ENCODE measurements around the gene PNMA1. TPM values are rescaled to one million over a fixed set of nuclear protein-coding genes. Genes with fewer than 3 reads are reported as not detected.

The PNMA1 gene
- total RNA-seq, 1 donor from 2014 or later, result 32.7 TPM

GRCh38 chr14:73720636-73721035 lies 6.5 kb upstream of the PNMA1 start:
- no peak overlapping the region for H3K27ac Mint-ChIP-seq (ENCODE audit: unreplicated experiment)
- no peak overlapping the region for H3K4me3 Mint-ChIP-seq (ENCODE audit: unreplicated experiment)
- no peak for TF ChIP-seq CTCF (IDR thresholded peaks at IDR 0.05; ENCODE audit: unreplicated experiment)
- no peaks in the 10 kb centered on the region for H3K9me3 Mint-ChIP-seq (ENCODE audit: unreplicated experiment)
- no peak for DNase-seq (ENCODE audit: low spot score)
- H3K4me1 Mint-ChIP-seq (ENCODE audit: unreplicated experiment), result peaks cover 27% of the 10 kb centered on the region
- H3K27me3 Mint-ChIP-seq (ENCODE audit: unreplicated experiment), result peaks cover 6% of the 10 kb centered on the region
- peaks cover 42% of the 10 kb centered on the region for H3K36me3 Mint-ChIP-seq (ENCODE audit: low read depth, unreplicated experiment)

GRCh38 chr14:73719791-73720190 lies 5.6 kb upstream of the PNMA1 start:
- no peak for DNase-seq (ENCODE audit: low spot score)

DNA sequence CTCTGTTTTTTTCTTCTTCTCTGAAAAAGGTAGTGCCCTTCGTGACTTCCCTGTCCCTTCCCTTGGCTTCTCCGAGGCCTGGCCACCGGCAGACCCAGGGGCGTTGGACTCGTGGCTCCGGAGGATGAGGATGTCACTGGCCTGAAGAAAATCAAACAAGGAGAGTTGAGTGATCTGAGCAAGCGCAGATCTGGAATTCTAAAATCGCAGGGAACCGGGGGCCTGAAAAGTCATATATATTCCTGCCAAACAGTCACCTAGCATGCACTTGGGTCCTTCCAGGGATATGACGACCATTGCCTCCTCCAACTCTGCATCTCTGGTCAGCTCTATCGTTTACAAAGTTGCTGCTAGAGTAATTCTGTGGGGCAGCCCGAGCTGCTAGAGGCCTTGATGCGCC lies 5.2 kb upstream of the PNMA1 start:
- H3K4me3 Mint-ChIP-seq (ENCODE audit: unreplicated experiment), result peak overlapping the region; percentile 60
- no peak for TF ChIP-seq CTCF (IDR thresholded peaks at IDR 0.05; ENCODE audit: unreplicated experiment)
- H3K27ac Mint-ChIP-seq (ENCODE audit: unreplicated experiment), result no peak overlapping the region
- no peaks in the 10 kb centered on the region for H3K9me3 Mint-ChIP-seq (ENCODE audit: unreplicated experiment)
- peaks cover 6% of the 10 kb centered on the region for H3K27me3 Mint-ChIP-seq (ENCODE audit: unreplicated experiment)
- DNase-seq (ENCODE audit: low spot score), result no peak
- H3K36me3 Mint-ChIP-seq (ENCODE audit: low read depth, unreplicated experiment), result peaks cover 41% of the 10 kb centered on the region
- H3K4me1 Mint-ChIP-seq (ENCODE audit: unreplicated experiment), result peaks cover 24% of the 10 kb centered on the region

More at GRCh38 chr14:73719791-73720190, 5.6 kb upstream of the PNMA1 start:
- no peak for TF ChIP-seq CTCF (IDR thresholded peaks at IDR 0.05; ENCODE audit: unreplicated experiment)
- Mint-ChIP-seq H3K27ac (ENCODE audit: unreplicated experiment) (no peak overlapping the region), H3K4me1 (ENCODE audit: unreplicated experiment) (peaks cover 25% of the 10 kb centered on the region), H3K4me3 (ENCODE audit: unreplicated experiment) (peak overlapping the region; percentile 60), H3K36me3 (ENCODE audit: low read depth, unreplicated experiment) (peaks cover 41% of the 10 kb centered on the region), H3K9me3 (ENCODE audit: unreplicated experiment) (no peaks in the 10 kb centered on the region), H3K27me3 (ENCODE audit: unreplicated experiment) (peaks cover 6% of the 10 kb centered on the region)

- Mint-ChIP-seq H3K36me3 (ENCODE audit: low read depth, unreplicated experiment) (peaks cover 34% of the 10 kb centered on the region), H3K9me3 (ENCODE audit: unreplicated experiment) (no peaks in the 10 kb centered on the region), H3K27me3 (ENCODE audit: unreplicated experiment) (peaks cover 7% of the 10 kb centered on the region), H3K4me1 (ENCODE audit: unreplicated experiment) (peaks cover 16% of the 10 kb centered on the region), H3K4me3 (ENCODE audit: unreplicated experiment) (peak overlapping the region; percentile 57), H3K27ac (ENCODE audit: unreplicated experiment) (no peak overlapping the region)
- TF ChIP-seq CTCF (IDR thresholded peaks at IDR 0.05; ENCODE audit: unreplicated experiment), result no peak
- no peak for DNase-seq (ENCODE audit: low spot score)
Observed at GRCh38 chr14:73718418-73719251, 4.5 kb upstream of the PNMA1 start.

DNA sequence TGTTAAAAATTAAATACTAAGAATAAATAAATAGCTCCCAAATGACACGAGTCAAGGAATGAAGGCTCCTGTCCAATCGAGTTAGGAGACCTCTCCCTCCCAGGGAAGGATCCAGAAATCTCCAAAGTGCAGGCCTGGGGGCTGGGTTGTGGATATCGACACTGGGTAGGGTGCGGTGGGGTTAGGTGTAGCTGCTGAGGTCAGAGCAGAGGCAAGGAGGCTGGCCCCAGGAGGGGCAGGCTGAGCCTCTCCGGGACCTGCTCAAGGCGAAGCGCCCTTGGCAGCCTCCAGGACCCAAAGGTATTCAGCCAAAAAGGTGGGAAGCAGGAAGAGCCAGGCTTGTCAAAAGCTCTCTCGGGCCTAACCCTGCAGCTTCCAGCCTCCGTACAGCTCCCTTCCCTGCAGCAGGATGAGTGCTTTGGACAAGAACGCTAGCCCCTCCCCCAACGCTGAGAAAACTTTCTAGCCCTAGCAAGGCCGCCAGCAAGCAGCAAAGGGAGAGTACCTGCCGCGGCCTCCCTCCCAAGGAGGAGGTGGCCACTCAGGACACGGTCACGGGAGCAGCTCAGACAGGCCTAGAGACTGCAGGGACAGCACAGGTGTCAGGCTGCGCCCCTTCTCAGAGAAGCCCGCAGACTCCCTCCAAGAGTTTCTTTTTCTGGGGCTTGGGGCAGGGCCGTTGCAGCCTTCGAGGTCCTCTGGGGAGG lies 3.7 kb upstream of the PNMA1 start:
- Mint-ChIP-seq H3K4me3 (ENCODE audit: unreplicated experiment) (peak overlapping the region; percentile 57), H3K27me3 (ENCODE audit: unreplicated experiment) (peaks cover 14% of the 10 kb centered on the region), H3K9me3 (ENCODE audit: unreplicated experiment) (no peaks in the 10 kb centered on the region), H3K27ac (ENCODE audit: unreplicated experiment) (no peak overlapping the region), H3K36me3 (ENCODE audit: low read depth, unreplicated experiment) (peaks cover 36% of the 10 kb centered on the region), H3K4me1 (ENCODE audit: unreplicated experiment) (peaks cover 23% of the 10 kb centered on the region)
- TF ChIP-seq CTCF (IDR thresholded peaks at IDR 0.05; ENCODE audit: unreplicated experiment), result no peak
- DNase-seq (ENCODE audit: low spot score), result no peak
